ENCODE data around the gene SMIM28. TPM values are rescaled to one million over a fixed set of nuclear protein-coding genes. Genes with fewer than 3 reads are reported as not detected.

The SMIM28 gene
- total and polyA plus RNA-seq, 2 donors (not counting 3 experiments of a cell fraction or from before 2014, with no cell fraction given): not detected

DNA sequence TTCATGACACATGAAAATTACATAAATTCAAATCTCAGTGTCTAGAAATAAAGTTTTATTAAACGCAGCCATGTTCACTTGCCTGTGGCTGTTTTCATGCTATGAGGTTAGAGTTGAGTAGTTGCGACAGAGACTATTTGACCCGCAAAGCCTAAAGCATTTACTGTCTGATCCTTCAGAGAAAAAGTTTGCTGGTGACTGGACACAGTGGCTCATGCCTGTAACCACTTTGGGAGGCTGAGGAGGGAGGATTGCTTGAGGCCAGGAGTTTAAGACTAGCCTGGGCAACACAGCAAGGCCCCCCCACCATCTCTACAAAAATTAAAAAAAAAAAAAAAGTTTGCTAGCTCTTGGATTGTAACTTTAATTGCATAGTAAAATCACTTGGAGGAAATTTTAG lies 9.2 kb downstream of the SMIM28 start:
- peaks cover 2% of the 10 kb centered on the region for H3K9me1 ChIP-seq (replicated peaks; ENCODE audit: control insufficient read depth, extremely low read depth, insufficient read depth, low read length)
- H2AFZ ChIP-seq (ENCODE audit: low read depth, low read length): no peak overlapping the region
- H3K4me1 ChIP-seq (ENCODE audit: control insufficient read depth, extremely low read depth, insufficient read depth, low read length): no peaks in the 10 kb centered on the region
- H3K36me3 ChIP-seq (ENCODE audit: control insufficient read depth in 2 of 2, extremely low read depth in 1 of 2, insufficient read depth in 2 of 2, low read length in 2 of 2): no peaks in the 10 kb centered on the region
- H3K27me3 ChIP-seq (ENCODE audit: control insufficient read depth in 2 of 2, insufficient read depth in 2 of 2, low read length in 2 of 2): no peaks in the 10 kb centered on the region
- no peak overlapping the region for H3K4me3 ChIP-seq (replicated peaks in 1 of 3; ENCODE audit: insufficient read depth in 1 of 3, low read depth in 1 of 3, low read length in 3 of 3)
- H3K9ac ChIP-seq (replicated peaks; ENCODE audit: extremely low read depth, insufficient read depth, low read length): no peak overlapping the region
- dilution Hi-C loops (cut with MboI; ENCODE audit: extremely low pct_ligation_motif_present, low sequenced_read_pairs) (no loop called here), intact Hi-C loops (cut with micrococcal nuclease) (no loop called here)
- TF ChIP-seq, protein P1, sequence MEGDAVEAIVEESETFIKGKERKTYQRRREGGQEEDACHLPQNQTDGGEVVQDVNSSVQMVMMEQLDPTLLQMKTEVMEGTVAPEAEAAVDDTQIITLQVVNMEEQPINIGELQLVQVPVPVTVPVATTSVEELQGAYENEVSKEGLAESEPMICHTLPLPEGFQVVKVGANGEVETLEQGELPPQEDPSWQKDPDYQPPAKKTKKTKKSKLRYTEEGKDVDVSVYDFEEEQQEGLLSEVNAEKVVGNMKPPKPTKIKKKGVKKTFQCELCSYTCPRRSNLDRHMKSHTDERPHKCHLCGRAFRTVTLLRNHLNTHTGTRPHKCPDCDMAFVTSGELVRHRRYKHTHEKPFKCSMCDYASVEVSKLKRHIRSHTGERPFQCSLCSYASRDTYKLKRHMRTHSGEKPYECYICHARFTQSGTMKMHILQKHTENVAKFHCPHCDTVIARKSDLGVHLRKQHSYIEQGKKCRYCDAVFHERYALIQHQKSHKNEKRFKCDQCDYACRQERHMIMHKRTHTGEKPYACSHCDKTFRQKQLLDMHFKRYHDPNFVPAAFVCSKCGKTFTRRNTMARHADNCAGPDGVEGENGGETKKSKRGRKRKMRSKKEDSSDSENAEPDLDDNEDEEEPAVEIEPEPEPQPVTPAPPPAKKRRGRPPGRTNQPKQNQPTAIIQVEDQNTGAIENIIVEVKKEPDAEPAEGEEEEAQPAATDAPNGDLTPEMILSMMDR (IDR thresholded peaks at IDR 0.05; ENCODE audit: extremely low read depth in 1 of 2, insufficient read depth in 1 of 2, low read depth in 1 of 2, low read length in 2 of 2): no peak
- no peak for TF ChIP-seq POLR2A (IDR thresholded peaks at IDR 0.05; ENCODE audit: low read depth, low read length)
- no peak for TF ChIP-seq EZH2 (IDR thresholded peaks at IDR 0.05; ENCODE audit: borderline replicate concordance, low read depth, low read length, severe bottlenecking)
- no peak for TF ChIP-seq FOS (IDR thresholded peaks at IDR 0.05; ENCODE audit: borderline replicate concordance, insufficient read depth, low read length)
- TF ChIP-seq JUN (IDR thresholded peaks at IDR 0.05; ENCODE audit: borderline replicate concordance, insufficient read depth, insufficient read length, low read depth): no peak
- no peak for TF ChIP-seq MYC (IDR thresholded peaks at IDR 0.05; ENCODE audit: low read depth, low read length)
- TF ChIP-seq, protein P2, sequence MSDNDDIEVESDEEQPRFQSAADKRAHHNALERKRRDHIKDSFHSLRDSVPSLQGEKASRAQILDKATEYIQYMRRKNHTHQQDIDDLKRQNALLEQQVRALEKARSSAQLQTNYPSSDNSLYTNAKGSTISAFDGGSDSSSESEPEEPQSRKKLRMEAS (IDR thresholded peaks at IDR 0.05; ENCODE audit: insufficient read depth, insufficient read length): no peak
- TF ChIP-seq POLR2AphosphoS5 (IDR thresholded peaks at IDR 0.05; ENCODE audit: insufficient read depth, low read depth, low read length): no peak
- no peak for TF ChIP-seq GATA2 (IDR thresholded peaks at IDR 0.05; ENCODE audit: insufficient read depth, insufficient read length, low read depth, low read length)
- POLR2A ChIA-PET: no interaction called here
- CTCF ChIA-PET: no interaction called here
- H4K20me1 ChIP-seq (replicated peaks; ENCODE audit: control insufficient read depth, extremely low read depth, insufficient read depth, low read length): no peaks in the 10 kb centered on the region
- DNase-seq (ENCODE audit: low read depth, low spot score) (no peak), FAIRE-seq (no peak)
- BruUV-seq (replicated peaks): no TSS peak
- no peak overlapping the region for H3K27ac ChIP-seq (ENCODE audit: insufficient read depth, low read depth, low read length)
- no peak overlapping the region for H3K4me2 ChIP-seq (ENCODE audit: insufficient read depth, low read length)
- no peaks in the 10 kb centered on the region for H3K79me2 ChIP-seq (ENCODE audit: control insufficient read depth, insufficient read depth, low read length)
- no peaks in the 10 kb centered on the region for H3K9me3 ChIP-seq (replicated peaks; ENCODE audit: control insufficient read depth, insufficient read depth, low read length)
